ENCODE data around the gene ZNF562. TPM values are rescaled to one million over a fixed set of nuclear protein-coding genes. Genes with fewer than 3 reads are reported as not detected.
A peak's percentile ranks its signal among the peaks of the same experiment; 100 is the strongest.

Gene ZNF562
- total and polyA plus RNA-seq, 10 of the 15 experiments (the other 5 are each of a cell fraction or from before 2014, with no cell fraction given) = 5.2 to 21.1 (median 10.7) TPM

DNA sequence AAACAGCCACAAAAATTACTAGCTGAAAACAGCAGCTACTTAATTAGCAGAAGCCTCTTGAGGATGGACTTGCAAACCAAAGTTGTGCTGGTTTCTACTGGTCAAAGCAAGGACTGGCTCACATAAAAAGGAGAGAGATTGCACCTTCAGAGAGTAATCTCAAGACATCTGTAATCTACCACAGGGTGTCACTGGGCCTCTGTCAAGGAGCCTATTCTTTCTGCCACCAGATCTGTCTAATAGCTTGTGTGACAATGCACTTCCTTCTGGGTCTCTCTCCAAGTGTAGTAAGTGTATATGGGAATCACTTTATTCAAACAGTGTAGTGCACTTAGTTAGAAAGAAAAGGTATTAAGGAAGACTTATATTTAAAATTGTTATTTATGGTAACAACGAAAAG, 29.4 kb downstream of the ZNF562 start:
- ChIA-PET POLR2A (no interaction called here), RAD21 (ENCODE audit: unreplicated experiment) (interaction anchor here (1.1 kb wide), 1 partner anchor 80 kb away, joined by 3 read pairs; no protein-coding TSS in a partner anchor), SMC1A (ENCODE audit: uncharacterized antibody, unreplicated experiment) (interaction anchor here (0.6 to 1.5 kb wide), 2 partner anchors 30 to 151 kb away, joined by 3 read pairs; partner anchors contain the start of gene ZNF562), CTCF (interaction anchor here (1.1 kb wide), 1 partner anchor 148 kb away, joined by 3 read pairs; no protein-coding TSS in a partner anchor)
- TF ChIP-seq, protein P1, sequence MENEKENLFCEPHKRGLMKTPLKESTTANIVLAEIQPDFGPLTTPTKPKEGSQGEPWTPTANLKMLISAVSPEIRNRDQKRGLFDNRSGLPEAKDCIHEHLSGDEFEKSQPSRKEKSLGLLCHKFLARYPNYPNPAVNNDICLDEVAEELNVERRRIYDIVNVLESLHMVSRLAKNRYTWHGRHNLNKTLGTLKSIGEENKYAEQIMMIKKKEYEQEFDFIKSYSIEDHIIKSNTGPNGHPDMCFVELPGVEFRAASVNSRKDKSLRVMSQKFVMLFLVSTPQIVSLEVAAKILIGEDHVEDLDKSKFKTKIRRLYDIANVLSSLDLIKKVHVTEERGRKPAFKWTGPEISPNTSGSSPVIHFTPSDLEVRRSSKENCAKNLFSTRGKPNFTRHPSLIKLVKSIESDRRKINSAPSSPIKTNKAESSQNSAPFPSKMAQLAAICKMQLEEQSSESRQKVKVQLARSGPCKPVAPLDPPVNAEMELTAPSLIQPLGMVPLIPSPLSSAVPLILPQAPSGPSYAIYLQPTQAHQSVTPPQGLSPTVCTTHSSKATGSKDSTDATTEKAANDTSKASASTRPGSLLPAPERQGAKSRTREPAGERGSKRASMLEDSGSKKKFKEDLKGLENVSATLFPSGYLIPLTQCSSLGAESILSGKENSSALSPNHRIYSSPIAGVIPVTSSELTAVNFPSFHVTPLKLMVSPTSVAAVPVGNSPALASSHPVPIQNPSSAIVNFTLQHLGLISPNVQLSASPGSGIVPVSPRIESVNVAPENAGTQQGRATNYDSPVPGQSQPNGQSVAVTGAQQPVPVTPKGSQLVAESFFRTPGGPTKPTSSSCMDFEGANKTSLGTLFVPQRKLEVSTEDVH (IDR thresholded peaks at IDR 0.05; ENCODE audit: low read depth, partially characterized antibody) = no peak
- TF ChIP-seq RAD21 (IDR thresholded peaks at IDR 0.05; ENCODE audit: insufficient read depth, low read depth, low read length) (peak; percentile 21; the same call in 1 of the 2 replicates), IKZF1 (conservative IDR thresholded peaks at IDR 0.05) (no peak), CTCF (IDR thresholded peaks at IDR 0.05 in 2 of 3, conservative IDR thresholded peaks at IDR 0.05 in 1 of 3; ENCODE audit: control insufficient read depth in 2 of 3, extremely low read depth in 1 of 3, insufficient read depth in 1 of 3, low read depth in 3 of 3, low read length in 3 of 3) (0 out of 6 replicates have a peak, but pooled peaks of 1 of the 3 experiments have one; percentile 8)
- Histone ChIP-seq H3K27me3 (replicated peaks in 1 of 2; ENCODE audit: control insufficient read depth in 2 of 2, insufficient read depth in 2 of 2, low read length in 1 of 2) (no peaks in the 10 kb centered on the region), H3K27ac (ENCODE audit: control insufficient read depth, insufficient read depth) (no peak overlapping the region), H3K4me1 (ENCODE audit: control insufficient read depth, insufficient read depth, low read length) (no peaks in the 10 kb centered on the region), H3K36me3 (ENCODE audit: control insufficient read depth in 2 of 2, insufficient read depth in 2 of 2, low read length in 1 of 2) (peaks cover 1 to 2% of the 10 kb centered on the region in 2 experiments; a peak in 2 of 4 replicates), H3K79me2 (ENCODE audit: control insufficient read depth, insufficient read depth, low read length) (no peaks in the 10 kb centered on the region), H3K9ac (ENCODE audit: control insufficient read depth, insufficient read depth, low read length) (no peak overlapping the region), H3K4me3 (no peak overlapping the region), H4K20me1 (ENCODE audit: control insufficient read depth, insufficient read depth) (no peaks in the 10 kb centered on the region), H2AFZ (ENCODE audit: control insufficient read depth, low read depth, low read length) (no peak overlapping the region), H3K4me2 (ENCODE audit: control insufficient read depth, insufficient read depth) (no peak overlapping the region), H3K9me3 (replicated peaks; ENCODE audit: control insufficient read depth, insufficient read depth, low read length) (peaks cover 2% of the 10 kb centered on the region; the same call in 2 of the 3 replicates)
- no peak for DNase-seq (ENCODE audit: low read depth, low spot score)
- no TSS peak for BruUV-seq (replicated peaks)
- FAIRE-seq = no peak
- intact Hi-C loops (cut with micrococcal nuclease; ENCODE audit: unreplicated experiment) (no loop called here), in situ Hi-C loops (cut with MboI) (no loop called here)
- ATAC-seq = no peak
- 100% methylated on average over 1 of the region's 1 CpG for WGBS (ENCODE audit: insufficient coverage, insufficient replicate concordance, low lambda C conversion rate, missing lambda C conversion rate)
